Measurements from ENCODE around the gene KATNBL1.
A peak's percentile ranks its signal among the peaks of the same experiment; 100 is the strongest.

KATNBL1 gene, protein sequence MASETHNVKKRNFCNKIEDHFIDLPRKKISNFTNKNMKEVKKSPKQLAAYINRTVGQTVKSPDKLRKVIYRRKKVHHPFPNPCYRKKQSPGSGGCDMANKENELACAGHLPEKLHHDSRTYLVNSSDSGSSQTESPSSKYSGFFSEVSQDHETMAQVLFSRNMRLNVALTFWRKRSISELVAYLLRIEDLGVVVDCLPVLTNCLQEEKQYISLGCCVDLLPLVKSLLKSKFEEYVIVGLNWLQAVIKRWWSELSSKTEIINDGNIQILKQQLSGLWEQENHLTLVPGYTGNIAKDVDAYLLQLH

GRCh38 chr15:34209421-34210282, at the start of gene KATNBL1:
TSS of gene KATNBL1 (minus strand) at chr15:34210096. CDS start at chr15:34163676, 46,420 bp downstream.
- DNase-seq (ENCODE audit: low read depth in 2 of 2) = peak; percentile 93 to 97

GRCh38 chr15:34259566-34259965, 49.7 kb upstream of the KATNBL1 start:
- DNase-seq (ENCODE audit: low read depth in 2 of 2) = no peak

- DNase-seq (ENCODE audit: low read depth in 2 of 2) = no peak
Measured at GRCh38 chr15:34258151-34258550, 48.3 kb upstream of the KATNBL1 start.

GRCh38 chr15:34252545-34252944, 42.6 kb upstream of the KATNBL1 start:
- DNase-seq (ENCODE audit: low read depth in 2 of 2) = no peak

DNA sequence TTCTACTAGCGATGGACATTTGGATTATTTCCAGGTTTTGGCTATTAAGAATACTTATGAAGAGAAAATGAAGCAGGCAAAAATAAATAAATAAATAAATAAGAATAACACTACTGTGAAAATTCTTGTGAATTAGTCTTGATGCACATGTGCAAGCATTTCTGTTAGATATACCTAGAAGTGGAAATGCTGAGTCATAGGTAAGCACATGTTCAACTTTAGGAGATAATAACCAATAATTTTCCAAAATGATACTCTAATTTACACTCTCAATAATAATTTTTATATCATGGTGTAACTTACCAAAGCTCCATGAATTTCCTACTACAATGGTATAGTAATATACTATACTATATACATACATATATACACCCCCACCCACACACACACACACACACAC, 38.3 kb upstream of the KATNBL1 start:
- no peak for DNase-seq (ENCODE audit: low read depth in 2 of 2)

DNA sequence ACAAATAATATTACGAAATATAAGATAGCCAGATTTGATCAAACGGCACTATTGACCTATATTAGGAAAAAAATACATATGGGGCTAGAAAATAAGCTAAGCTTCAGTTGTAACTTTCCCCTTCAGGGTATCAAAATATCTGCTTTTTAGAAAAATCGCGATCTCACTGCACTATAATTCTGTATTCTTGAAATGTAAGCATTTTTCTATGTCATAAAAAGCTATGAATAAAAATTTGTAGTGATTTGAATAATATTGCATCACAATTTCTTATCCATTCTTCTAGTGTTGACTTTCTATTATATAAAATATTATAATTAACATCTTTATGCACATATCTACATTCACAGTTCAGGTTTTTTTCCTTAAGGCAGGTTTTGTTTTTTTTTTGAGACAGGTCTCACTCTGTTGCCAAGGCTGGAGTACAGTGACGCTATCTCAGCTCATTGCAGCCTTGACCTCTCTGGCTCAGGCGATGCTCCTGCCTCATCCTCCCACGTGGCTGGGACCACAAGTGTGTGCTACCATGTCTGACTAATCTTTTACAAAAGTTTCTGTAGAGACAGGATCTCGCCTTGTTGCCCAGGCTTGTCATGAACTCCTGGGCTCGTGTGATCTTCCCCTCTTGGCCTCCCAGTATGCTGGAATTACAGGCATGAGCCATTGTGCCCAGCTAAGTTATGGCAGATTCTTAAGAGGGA, 36.5 kb upstream of the KATNBL1 start:
- peak in 1 of 2 donors; percentile 28 for DNase-seq (ENCODE audit: low read depth in 2 of 2)

GRCh38 chr15:34243226-34243625, 33.3 kb upstream of the KATNBL1 start:
- DNase-seq (ENCODE audit: low read depth in 2 of 2) = no peak

GRCh38 chr15:34242331-34242710, 32.4 kb upstream of the KATNBL1 start:
- no peak for DNase-seq (ENCODE audit: low read depth in 2 of 2)

GRCh38 chr15:34241376-34242330, 31.8 kb upstream of the KATNBL1 start:
- no peak for DNase-seq (ENCODE audit: low read depth in 2 of 2)

GRCh38 chr15:34240537-34240936, 30.6 kb upstream of the KATNBL1 start:
- no peak for DNase-seq (ENCODE audit: low read depth in 2 of 2)

DNA sequence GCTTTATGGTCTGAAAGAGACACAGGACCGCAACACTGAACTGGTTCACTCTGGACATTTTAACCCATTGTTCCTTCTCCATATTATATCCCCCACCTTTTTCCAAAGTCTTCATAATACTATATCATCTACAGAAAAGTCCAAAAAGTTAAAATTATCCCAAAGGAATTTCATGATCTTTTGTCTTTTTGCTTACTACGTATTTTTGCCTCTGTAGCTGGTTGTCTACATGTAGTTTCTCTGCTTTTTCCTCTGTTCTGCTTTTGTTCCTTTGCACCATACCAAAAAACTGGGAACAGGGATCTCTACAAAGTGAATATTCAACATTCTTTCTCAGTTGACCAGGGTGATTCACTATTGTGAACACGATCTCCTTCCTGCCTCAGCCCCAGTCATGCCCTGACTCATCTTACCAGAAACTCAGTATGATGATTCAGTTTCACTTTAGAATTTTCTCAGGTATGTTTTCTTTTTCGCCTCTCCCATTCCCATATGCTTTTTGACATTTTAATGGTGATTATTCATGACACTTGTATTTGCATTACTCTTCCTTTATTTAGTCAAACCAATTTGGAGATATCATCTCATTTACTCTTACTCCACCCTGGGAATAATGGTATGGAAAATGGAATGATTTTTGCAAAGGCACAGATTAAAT, 29.4 kb upstream of the KATNBL1 start:
- DNase-seq (ENCODE audit: low read depth in 2 of 2) = peak in 1 of 2 donors; percentile 28

DNA sequence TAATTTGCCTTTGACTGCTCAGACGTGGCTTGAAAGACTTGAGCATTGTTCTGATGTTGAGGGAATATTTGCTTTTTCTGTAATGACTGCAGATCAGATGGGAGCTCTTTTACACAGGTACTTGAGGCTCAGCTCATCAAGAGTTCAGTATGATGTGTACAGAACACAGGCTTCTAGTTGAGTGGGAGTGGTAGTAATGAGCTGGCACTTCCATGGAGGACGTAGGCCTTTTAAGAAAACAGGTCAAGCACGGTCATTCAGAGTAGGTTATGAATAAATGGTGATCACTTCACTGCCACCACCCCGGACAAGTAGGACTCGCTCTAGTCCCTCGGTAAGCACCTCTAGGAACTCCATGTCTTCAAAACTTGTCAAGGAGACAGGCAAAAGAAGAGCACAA, 23.7 kb upstream of the KATNBL1 start:
- no peak for DNase-seq (ENCODE audit: low read depth in 2 of 2)

DNA sequence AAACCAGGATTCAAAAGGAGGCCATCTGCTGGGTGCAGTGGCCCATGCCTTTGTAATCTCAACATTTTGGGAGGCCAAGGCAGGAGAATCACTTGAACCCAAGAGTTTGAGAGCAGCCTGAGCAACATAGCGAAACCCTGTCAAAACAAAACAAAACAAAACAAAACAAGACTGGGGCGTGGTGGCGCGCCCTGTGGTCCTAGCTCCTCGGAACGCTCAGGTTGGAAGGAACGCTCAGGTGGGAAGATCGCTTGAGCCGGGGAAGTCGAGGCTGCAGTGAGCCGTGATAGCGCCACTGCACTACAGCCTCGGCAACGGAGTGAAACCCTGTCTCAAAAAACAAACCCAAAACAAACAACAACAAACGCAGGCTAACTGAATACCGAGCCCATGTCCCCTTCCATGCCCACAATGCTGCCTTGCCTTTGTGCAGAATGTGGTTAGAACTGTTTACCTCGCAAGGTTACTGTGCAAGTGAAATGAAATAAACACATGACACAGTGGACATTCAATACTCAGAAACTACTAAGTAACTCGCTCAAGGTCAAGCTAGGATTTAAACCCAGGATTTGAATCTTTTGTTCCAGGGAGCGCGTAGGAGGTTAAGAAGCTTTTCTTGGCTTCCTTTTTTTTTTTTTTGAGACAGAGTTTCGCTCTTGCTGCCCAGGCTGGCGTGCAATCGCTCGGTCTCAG, 14.2 kb upstream of the KATNBL1 start:
- DNase-seq (ENCODE audit: low read depth in 2 of 2) = no peak

DNA sequence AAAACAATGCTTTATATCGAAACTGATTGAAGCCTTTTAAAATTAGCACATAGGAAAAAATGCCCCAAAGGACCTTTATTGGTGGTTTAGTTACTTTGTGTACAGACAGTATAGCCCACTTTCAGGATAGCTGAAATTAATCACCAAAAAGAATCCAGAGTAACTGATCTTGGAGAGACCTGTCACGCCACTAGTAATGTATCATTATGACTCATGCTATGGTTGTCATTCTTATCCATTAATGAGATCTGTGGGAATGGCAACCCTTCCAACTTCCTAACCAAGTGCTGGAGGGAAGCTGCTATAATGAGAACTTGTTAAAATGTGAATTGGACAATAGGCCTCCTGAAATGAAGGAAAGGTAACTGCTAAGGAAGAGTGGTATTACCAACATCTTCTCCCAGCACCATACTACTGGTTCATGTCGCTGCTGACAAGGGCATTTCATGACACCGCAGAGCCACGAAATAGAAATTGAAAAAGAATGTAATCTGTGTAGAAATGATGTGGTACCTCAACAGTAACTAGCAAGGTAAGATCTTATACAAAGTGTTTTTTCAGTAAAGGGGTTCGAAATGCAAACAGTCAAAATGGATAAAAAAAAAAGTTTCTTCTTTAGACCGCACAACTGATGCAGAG, 7.8 kb upstream of the KATNBL1 start:
- DNase-seq (ENCODE audit: low read depth in 2 of 2) = no peak

DNA sequence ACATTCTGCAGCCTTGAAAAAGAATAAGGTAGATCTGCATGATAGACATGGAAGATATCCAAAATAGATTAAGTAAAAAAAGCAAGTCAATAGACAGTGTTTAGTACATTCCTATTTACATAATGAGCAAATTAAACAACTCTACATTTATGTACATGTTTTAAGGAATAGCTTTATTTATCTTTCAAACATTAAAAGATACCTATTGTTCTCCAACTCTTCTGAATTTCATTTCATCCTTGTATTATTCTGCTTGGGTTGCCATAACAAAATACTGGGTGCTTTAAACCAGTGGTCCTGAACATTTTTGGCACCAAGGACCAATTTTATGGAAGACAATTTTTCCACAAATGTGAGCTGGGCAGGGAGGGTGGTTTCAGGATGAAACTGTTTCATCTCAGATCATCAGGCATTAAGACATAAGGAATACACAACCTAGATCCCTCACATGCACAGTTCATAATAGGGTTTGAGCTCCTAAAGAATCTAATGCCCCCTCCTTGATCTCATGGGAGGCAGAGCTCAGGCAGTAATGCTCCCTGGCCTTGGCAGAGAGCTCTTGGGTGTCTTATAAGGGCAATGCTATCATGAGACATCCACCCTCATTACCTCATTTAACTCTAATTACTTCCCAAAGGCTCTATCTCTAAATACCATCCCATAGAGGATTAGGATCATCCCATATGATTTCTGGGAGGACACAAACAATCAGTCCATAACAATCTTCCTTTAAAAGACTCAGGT, 6.8 kb upstream of the KATNBL1 start:
- DNase-seq (ENCODE audit: low read depth in 2 of 2) = no peak

DNA sequence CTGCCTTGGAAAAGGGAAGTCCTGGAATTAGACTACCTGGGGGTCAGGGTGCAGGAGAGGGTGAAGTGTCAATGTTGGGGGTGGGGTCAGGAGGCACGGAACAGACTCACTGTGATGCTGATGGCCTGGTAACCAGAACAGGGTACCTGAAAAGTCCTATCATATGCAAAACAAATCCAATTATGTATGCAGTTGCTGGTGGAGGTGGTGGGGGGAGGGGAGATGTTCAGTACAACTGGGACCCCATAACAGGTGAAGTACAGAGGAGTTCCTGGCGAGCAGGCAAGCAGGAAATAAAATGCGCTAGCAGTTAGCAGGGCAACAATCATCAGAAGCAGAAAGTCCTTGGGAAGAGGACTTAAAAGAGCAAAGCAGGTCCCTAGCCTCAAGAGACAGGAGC, 4.2 kb upstream of the KATNBL1 start:
- DNase-seq (ENCODE audit: low read depth in 2 of 2) = no peak

- no peak for DNase-seq (ENCODE audit: low read depth in 2 of 2)
Measured at GRCh38 chr15:34213690-34214089, 3.8 kb upstream of the KATNBL1 start.

DNA sequence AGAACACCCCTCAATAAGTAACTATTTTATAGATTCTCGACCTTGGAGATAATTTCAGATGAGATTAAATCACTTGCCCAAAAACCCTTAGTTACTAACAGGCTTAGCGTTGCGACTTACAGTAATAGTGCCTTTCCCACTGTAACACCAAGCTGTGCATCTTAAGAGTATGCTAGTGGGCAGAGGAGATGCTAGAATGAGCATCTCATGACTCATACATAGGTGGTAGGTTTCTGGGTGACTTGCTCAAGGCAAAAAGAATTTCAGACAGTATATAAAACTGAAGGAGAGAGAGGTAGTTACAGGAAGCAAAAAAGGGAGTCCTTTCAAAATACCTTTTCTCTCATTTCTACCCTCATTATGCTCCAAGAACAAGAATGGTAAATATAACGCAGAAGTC, 3.9 kb downstream of the KATNBL1 start:
- no peak for DNase-seq (ENCODE audit: low read depth in 2 of 2)

- DNase-seq (ENCODE audit: low read depth in 2 of 2) = no peak
Measured at GRCh38 chr15:34203936-34204335, 6.0 kb downstream of the KATNBL1 start.

All from stimulated activated CD4-positive, alpha-beta T cell treated with anti-CD3 and anti-CD28 coated beads, Interleukin-15, amount 100 ng/mL, for 48 hours (primary cell).